SJSA1 (cell line): Measurements from ENCODE around the gene MPPED2. TPM values are rescaled to one million over a fixed set of nuclear protein-coding genes. Genes with fewer than 3 reads are reported as not detected.

ENCODE experiments used
- DNase-seq, 2 experiments: peaks; one replicate each; pipeline ENCODE4 v3.0.0-alpha.2; 2015 to 2020; ENCODE audit warnings: low spot score in 2 of 2, low read depth in 1 of 2
- H3K27ac ChIP-seq: fragments of 250-450 bp; sonication (Bioruptor Pico); 2 replicates; pipeline ENCODE4 v1.5.1; 2020; ENCODE audit warnings: mild to moderate bottlenecking, moderate library complexity
- H3K27me3 ChIP-seq: fragments of 250-450 bp; sonication (Bioruptor Pico); replicated peaks from 2 replicates; pipeline ENCODE4 v1.5.1; 2020; ENCODE audit warnings: mild to moderate bottlenecking, moderate library complexity
- H3K36me3 ChIP-seq: fragments of 250-450 bp; sonication (Bioruptor Pico); 2 replicates; pipeline ENCODE4 v1.5.1; 2020; ENCODE audit warnings: mild to moderate bottlenecking
- H3K4me1 ChIP-seq: fragments of 250-450 bp; sonication (Bioruptor Pico); replicated peaks from 2 replicates; pipeline ENCODE4 v1.6.1; 2021; ENCODE audit warnings: mild to moderate bottlenecking
- H3K4me3 ChIP-seq: fragments of 250-450 bp; sonication (Bioruptor Pico); 2 replicates; pipeline ENCODE4 v1.5.1; 2020; ENCODE audit warnings: mild to moderate bottlenecking
- H3K9me3 ChIP-seq: fragments of 250-450 bp; sonication (Bioruptor Pico); replicated peaks from 2 replicates; pipeline ENCODE4 v1.5.1; 2020; ENCODE audit warnings: mild to moderate bottlenecking
- total RNA-seq: library from RNA; depleted of rRNA; stranded (reverse); fragments of >200 nt; shearing (Covaris generic); gene quantifications from 2 replicates; pipeline ENCODE4 v1.2.3, GENCODE V29; 2014

MPPED2 gene
- total RNA-seq, 1 experiment from 2014 or later: not detected

DNA sequence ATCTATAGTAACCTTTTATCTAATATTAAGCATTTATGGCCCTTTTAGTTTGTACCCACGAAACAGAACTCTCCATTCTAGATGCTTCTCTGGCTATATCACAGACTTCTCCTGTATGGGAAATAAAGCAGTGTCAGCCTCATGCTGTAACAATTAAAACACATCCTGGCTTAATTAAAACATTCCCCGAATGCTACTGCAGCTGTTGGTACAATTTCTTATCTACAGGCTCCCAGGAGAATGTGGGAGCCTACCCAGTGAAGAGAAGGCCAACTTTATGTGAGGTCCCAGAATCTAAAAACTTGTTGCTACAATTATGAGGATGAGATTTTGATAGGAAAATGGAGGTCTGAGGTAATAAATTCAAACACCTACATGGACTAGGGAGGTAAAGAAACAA is 83.8 kb downstream of the MPPED2 start:
- Histone ChIP-seq H3K27me3 (no peaks in the 10 kb centered on the region; the same call in 1 of the 2 replicates), H3K9me3 (no peaks in the 10 kb centered on the region), H3K4me1 (no peaks in the 10 kb centered on the region), H3K27ac (no peak overlapping the region), H3K4me3 (no peak overlapping the region), H3K36me3 (no peaks in the 10 kb centered on the region)
- no peak for DNase-seq

DNA sequence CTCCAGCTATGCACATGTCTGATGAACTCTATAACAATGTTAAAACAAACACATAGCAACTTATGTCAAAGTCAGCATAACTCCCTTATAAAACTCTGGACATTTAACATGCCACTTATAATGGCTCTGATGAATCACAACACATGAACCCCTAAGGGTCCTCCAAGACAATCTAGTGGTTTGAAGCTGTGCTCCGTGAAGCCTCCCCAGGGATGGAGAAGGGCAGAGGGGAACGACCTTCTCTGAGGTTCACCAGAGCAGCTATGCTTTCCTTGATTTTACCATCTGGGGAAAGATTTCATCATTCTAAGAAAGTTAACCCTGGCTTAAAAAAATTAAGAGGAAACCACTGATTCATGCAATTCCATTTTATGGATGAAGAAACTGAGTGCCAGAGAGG is 84.4 kb downstream of the MPPED2 start:
- Histone ChIP-seq H3K36me3 (no peaks in the 10 kb centered on the region), H3K27ac (no peak overlapping the region), H3K27me3 (no peaks in the 10 kb centered on the region; the same call in 1 of the 2 replicates), H3K4me3 (no peak overlapping the region), H3K9me3 (no peaks in the 10 kb centered on the region), H3K4me1 (no peaks in the 10 kb centered on the region)
- DNase-seq: no peak

DNA sequence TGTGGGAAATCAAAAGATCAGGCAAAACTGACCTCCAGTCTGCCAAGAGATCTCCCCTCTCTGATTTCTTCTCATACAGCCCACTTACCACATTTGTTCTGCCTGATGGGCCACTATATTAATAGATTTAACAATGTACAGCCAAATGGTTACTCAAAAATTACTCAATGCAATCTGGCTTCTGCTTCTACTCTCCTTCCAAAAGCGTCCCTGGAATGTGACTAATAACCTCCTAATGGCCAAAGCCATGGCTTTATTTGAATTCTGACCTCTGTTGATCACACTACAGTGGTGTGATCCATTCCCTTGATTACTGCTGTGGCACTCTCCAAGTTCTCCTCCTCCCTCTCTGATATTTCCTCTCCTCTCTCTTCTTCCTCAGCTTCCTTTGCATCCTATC is 86.2 kb downstream of the MPPED2 start:
- Histone ChIP-seq H3K4me1 (no peaks in the 10 kb centered on the region), H3K27ac (no peak overlapping the region), H3K36me3 (no peaks in the 10 kb centered on the region), H3K27me3 (no peaks in the 10 kb centered on the region), H3K9me3 (no peaks in the 10 kb centered on the region), H3K4me3 (no peak overlapping the region)
- DNase-seq: no peak

- H3K27ac ChIP-seq: no peak overlapping the region
- no peaks in the 10 kb centered on the region for H3K36me3 ChIP-seq
- no peaks in the 10 kb centered on the region for H3K9me3 ChIP-seq
- H3K4me1 ChIP-seq: no peaks in the 10 kb centered on the region
- H3K4me3 ChIP-seq: no peak overlapping the region
- H3K27me3 ChIP-seq: no peaks in the 10 kb centered on the region
- no peak for DNase-seq
Measured at GRCh38 chr11:30497600-30497999, 88.6 kb downstream of the MPPED2 start.

GRCh38 chr11:30496935-30497334 is 89.2 kb downstream of the MPPED2 start:
- Histone ChIP-seq H3K4me1 (no peaks in the 10 kb centered on the region), H3K9me3 (no peaks in the 10 kb centered on the region), H3K27me3 (no peaks in the 10 kb centered on the region), H3K36me3 (no peaks in the 10 kb centered on the region), H3K27ac (no peak overlapping the region), H3K4me3 (no peak overlapping the region)
- no peak for DNase-seq

DNA sequence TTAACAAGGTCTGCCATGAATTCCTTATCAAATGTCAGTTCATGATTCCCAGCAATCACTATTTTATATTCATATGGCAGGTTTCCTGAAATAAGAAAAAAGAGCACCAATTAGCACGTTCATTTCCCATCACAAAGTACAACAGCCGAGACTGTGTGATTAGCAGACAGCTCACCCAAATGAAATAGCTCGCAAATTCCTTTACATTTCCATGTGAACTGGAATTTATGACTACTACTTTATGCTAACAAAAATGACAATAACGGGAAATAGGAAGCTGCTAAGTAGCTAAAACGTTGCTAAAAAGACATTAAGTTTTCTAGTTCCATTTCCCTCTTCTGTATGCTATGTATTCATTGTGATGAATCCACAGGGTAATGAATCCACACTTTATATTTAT is 90.7 kb downstream of the MPPED2 start:
- Histone ChIP-seq H3K27me3 (no peaks in the 10 kb centered on the region), H3K4me1 (no peaks in the 10 kb centered on the region)
- no peak for DNase-seq

DNA sequence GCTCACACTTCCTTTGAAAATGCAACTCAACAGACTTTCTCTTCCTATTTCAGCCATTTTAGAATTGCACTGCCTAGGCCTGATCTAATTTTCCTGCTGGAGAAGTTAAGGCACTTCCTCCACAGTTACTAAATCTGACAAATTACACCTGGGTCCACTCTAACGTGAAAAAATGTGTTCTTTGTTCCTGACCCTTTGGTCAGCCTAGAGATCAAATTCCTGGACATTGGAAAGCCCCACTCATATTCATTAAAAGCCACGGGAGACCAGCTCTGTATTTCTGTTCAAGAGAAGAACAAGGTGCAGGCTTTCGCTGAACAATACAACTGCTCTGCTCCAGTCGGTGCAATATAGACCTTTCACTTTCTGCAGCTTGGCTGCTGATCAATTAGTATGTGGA is 96.6 kb downstream of the MPPED2 start:
- no peaks in the 10 kb centered on the region for H3K4me1 ChIP-seq
- H3K4me3 ChIP-seq: no peak overlapping the region
- H3K9me3 ChIP-seq: no peaks in the 10 kb centered on the region
- H3K27me3 ChIP-seq: no peaks in the 10 kb centered on the region; the same call in 1 of the 2 replicates
- DNase-seq: no peak
- no peak overlapping the region for H3K27ac ChIP-seq
- H3K36me3 ChIP-seq: no peaks in the 10 kb centered on the region

More for the DNA sequence above, 90.7 kb downstream of the MPPED2 start:
- Histone ChIP-seq H3K27ac (no peak overlapping the region), H3K9me3 (no peaks in the 10 kb centered on the region), H3K36me3 (no peaks in the 10 kb centered on the region), H3K4me3 (no peak overlapping the region)

DNA sequence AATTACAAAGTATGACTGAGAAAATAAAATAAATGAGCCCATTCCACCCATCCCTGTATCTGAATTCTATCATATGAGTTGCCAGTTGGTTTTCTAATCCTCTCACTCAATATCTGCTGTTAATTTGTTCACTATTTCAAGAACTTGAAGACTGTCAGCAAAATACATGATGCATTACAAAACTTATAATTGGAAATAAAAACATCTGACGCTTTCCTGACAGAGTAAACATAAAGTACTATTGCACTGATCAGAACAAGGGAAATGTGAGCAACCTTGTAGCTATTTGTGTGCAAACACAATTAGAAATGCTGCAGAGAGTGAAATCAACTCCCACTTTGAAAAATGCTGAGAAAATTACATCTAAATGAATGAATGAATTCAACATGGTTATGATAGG is 97.1 kb downstream of the MPPED2 start:
- H3K9me3 ChIP-seq: no peaks in the 10 kb centered on the region
- no peaks in the 10 kb centered on the region; the same call in 1 of the 2 replicates for H3K27me3 ChIP-seq
- H3K4me1 ChIP-seq: no peaks in the 10 kb centered on the region
- no peak for DNase-seq
- H3K27ac ChIP-seq: no peak overlapping the region
- H3K4me3 ChIP-seq: no peak overlapping the region
- H3K36me3 ChIP-seq: no peaks in the 10 kb centered on the region

- Histone ChIP-seq H3K4me3 (no peak overlapping the region), H3K4me1 (no peaks in the 10 kb centered on the region), H3K9me3 (no peaks in the 10 kb centered on the region), H3K27me3 (no peaks in the 10 kb centered on the region; the same call in 1 of the 2 replicates), H3K27ac (no peak overlapping the region), H3K36me3 (no peaks in the 10 kb centered on the region)
- peak in 1 of 2 experiments; percentile 2 for DNase-seq
Measured at GRCh38 chr11:30488304-30488998, 97.7 kb downstream of the MPPED2 start.

DNA sequence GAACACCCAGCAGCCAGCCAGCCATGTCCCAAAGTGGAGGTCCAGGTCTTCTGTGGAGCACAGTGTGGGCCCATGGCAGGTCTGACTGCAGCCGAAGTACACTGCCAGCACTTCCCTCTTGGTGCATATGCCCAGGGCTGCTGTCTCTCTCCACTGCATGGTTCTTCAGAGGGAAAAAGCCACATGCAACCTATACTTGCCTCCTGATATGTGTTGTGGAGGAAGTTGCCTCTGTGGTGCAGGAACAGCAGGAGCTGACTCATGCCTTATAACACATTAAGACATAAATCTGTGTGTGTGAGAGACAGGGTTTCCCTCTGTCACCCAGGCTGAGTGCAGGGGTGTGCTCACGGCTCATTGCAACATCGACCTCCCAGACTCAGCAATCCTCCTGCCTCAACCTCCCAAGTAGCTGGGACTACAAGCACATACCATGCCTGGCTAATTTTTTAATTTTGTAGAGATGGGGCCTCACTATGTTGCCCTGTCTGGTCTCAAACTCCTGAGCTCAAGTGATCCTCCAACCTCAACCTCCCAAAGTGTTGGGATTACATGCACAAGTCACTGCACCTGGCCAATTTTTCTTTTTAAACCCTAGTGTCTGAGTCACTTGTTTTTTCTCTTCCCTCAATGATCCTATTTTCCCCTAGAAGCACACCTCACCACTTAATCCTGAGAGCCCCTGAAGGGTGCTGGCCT is 98.8 kb downstream of the MPPED2 start:
- H3K4me3 ChIP-seq: no peak overlapping the region
- no peak for DNase-seq

DNA sequence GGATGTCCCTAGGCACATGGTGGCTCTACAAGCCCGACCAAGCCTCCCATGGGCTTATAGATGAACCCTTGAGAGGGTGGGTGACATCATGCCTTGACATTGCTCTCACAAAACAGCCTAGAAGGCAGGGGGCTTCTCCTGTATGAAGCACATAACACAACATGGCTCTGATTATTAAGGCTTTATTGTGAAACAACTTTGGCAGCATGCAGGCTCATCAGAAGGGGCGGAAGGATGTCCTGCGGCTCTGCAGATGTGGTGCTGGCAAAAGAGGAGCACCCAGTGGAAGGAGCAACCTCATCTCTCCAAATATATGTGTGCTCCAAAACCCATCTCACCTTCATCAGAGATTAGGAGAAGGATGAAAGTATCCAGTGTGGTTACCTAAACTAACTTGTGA is 100.4 kb downstream of the MPPED2 start:
- Histone ChIP-seq H3K36me3 (no peaks in the 10 kb centered on the region), H3K9me3 (no peaks in the 10 kb centered on the region), H3K27ac (no peak overlapping the region), H3K27me3 (no peaks in the 10 kb centered on the region; the same call in 1 of the 2 replicates), H3K4me1 (no peaks in the 10 kb centered on the region), H3K4me3 (no peak overlapping the region)
- no peak for DNase-seq

More for the DNA sequence above, 98.8 kb downstream of the MPPED2 start:
- Histone ChIP-seq H3K9me3 (no peaks in the 10 kb centered on the region), H3K27me3 (no peaks in the 10 kb centered on the region; the same call in 1 of the 2 replicates), H3K4me1 (no peaks in the 10 kb centered on the region), H3K27ac (no peak overlapping the region), H3K36me3 (no peaks in the 10 kb centered on the region)

DNA sequence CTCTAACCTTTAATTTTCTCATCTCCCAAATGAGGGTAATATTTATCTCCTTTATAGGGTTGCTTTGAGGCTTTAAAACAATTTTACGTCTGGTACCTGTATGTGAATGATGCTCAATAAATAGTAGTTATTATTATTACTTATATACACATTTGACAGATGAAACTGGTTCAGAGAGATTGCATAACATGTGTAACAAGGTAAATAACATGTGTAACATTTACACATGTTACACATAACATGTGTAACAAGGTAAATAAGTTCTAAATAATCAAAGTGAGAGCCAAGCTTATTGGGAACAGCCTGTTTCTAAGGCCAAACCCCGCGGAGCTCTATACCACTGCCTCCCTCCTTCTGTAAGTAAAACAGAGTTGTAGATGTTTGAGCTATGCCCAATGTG is 100.9 kb downstream of the MPPED2 start:
- DNase-seq: no peak
- H3K27me3 ChIP-seq: no peaks in the 10 kb centered on the region; the same call in 1 of the 2 replicates
- no peaks in the 10 kb centered on the region for H3K9me3 ChIP-seq
- H3K4me3 ChIP-seq: no peak overlapping the region
- no peak overlapping the region for H3K27ac ChIP-seq
- H3K4me1 ChIP-seq: no peaks in the 10 kb centered on the region
- H3K36me3 ChIP-seq: no peaks in the 10 kb centered on the region

DNA sequence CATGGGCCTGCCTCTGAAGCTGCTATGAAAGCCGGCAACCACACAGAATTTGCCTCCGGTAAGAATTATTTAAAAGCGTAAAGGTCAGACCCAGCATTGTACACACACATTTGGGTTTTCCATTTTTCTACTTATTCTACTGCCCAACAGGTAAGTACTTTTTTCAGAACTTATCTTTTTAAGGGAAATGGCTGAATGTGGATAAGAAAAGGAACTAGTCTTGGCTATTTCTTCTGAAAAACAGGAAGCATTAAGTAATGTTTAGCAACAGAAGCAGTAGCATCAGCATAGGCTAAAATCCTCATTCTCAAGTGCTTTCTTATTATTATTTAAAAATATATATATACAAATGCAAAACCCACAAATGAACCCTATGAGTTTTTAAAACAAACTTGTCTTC is 103.1 kb downstream of the MPPED2 start:
- Histone ChIP-seq H3K4me1 (no peaks in the 10 kb centered on the region), H3K27ac (no peak overlapping the region), H3K9me3 (no peaks in the 10 kb centered on the region), H3K4me3 (no peak overlapping the region), H3K36me3 (no peaks in the 10 kb centered on the region), H3K27me3 (no peaks in the 10 kb centered on the region)
- no peak for DNase-seq

DNA sequence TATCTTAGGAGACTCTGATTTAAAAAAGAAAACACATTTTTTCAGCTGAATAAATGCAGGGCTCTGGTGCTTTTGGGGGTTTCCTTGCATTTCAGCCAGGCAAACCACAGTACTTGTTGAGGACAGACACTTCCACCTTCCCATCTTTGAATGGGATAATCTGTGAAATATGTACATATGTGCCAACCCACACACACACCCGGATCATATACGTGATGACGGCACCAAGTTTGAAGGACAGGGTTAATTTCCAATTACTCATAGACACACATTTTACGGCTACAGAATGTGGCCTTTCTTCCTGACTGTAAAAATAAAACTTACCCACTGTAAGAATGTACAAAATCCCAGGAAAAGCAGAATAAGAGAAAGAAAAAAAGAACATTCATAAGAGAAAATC is 104.4 kb downstream of the MPPED2 start:
- Histone ChIP-seq H3K4me3 (no peak overlapping the region), H3K27me3 (no peaks in the 10 kb centered on the region), H3K27ac (no peak overlapping the region), H3K36me3 (no peaks in the 10 kb centered on the region), H3K4me1 (no peaks in the 10 kb centered on the region), H3K9me3 (no peaks in the 10 kb centered on the region)
- DNase-seq: no peak
